Activated naive CD8-positive, alpha-beta T cell treated with anti-CD3 and anti-CD28 coated beads for 36 hours (primary cell): Measurements from ENCODE around the gene CCDC51. TPM values are rescaled to one million over a fixed set of nuclear protein-coding genes. Genes with fewer than 3 reads are reported as not detected.
A peak's percentile ranks its signal among the peaks of the same experiment; 100 is the strongest.

Experiments used
- DNase-seq: peaks from one replicate; pipeline ENCODE4 v3.0.0; 2021
- H3K27ac Mint-ChIP-seq: one replicate; pipeline ENCODE4 v1.8.0; 2022; ENCODE audit warnings: mild to moderate bottlenecking, moderate library complexity, mixed read lengths
- H3K27me3 Mint-ChIP-seq: one replicate; pipeline ENCODE4 v1.8.0; 2022; ENCODE audit warnings: mild to moderate bottlenecking, mixed read lengths
- H3K36me3 Mint-ChIP-seq: one replicate; pipeline ENCODE4 v1.8.0; 2021; ENCODE audit warnings: mild to moderate bottlenecking, mixed read lengths
- H3K4me1 Mint-ChIP-seq: one replicate; pipeline ENCODE4 v1.8.0; 2021; ENCODE audit warnings: mixed read lengths
- H3K4me3 Mint-ChIP-seq: one replicate; pipeline ENCODE4 v1.8.0; 2022; ENCODE audit warnings: mild to moderate bottlenecking, moderate library complexity, mixed read lengths
- H3K9me3 Mint-ChIP-seq: one replicate; pipeline ENCODE4 v1.8.0; 2022; ENCODE audit warnings: mixed read lengths
- total RNA-seq, 2 experiments: library from RNA; stranded (reverse); gene quantifications; one replicate each; pipeline ENCODE4 v1.2.3, GENCODE V29; 2021

The CCDC51 gene
- total RNA-seq, 2 experiments from 2014 or later = 28.2 to 29.5 TPM

DNA sequence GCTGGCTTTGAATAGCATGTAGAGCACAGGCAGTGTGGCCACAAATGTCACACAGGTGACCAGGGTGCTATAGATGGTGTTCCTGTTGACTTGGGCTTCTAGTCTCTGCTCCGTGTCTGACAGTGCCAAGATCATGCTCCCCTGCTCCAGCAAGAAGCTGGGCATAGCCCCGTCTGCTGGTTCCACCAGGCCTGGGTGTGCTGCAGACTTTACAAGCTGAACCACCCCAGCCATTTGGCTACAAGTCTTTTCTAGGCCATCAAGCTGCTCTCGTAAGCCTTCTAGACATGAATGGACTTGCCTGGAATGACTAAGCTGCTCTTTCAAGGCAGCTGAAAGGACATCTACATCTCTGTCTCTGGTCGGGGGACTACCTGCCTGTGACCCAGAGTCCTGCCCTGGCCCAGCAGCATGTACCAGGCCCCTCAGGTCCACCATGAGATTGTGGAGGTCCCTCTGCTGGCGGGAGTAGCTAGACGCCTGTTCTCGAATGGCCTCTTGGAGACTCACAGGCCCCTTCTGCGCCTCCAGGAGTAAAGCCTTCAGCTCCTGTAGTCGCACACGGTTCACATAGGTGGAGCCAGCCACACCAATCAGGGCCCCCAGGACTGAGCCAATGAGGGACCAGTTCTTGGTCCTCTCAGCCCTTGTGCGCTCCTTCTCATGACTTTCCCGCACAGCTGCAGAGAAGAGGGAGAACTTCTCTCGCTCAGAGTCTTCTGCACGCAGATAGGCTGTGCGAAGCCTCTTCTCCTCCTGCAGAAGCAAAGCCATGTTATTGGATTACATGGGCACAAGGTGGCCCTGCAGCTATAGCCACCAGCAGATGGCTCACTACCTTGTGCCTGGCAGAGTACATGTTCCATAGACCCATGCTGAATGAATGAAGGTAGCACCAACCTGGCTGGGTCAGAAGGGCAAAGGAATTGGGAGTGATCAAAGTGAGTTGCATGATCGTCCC lies 7.2 kb downstream of the CCDC51 start:
- Mint-ChIP-seq H3K9me3 (no peaks in the 10 kb centered on the region), H3K27me3 (peaks cover 7% of the 10 kb centered on the region), H3K4me1 (peaks cover 9% of the 10 kb centered on the region), H3K27ac (no peak overlapping the region), H3K36me3 (peaks cover 11% of the 10 kb centered on the region), H3K4me3 (no peak overlapping the region)
- no peak for DNase-seq

DNA sequence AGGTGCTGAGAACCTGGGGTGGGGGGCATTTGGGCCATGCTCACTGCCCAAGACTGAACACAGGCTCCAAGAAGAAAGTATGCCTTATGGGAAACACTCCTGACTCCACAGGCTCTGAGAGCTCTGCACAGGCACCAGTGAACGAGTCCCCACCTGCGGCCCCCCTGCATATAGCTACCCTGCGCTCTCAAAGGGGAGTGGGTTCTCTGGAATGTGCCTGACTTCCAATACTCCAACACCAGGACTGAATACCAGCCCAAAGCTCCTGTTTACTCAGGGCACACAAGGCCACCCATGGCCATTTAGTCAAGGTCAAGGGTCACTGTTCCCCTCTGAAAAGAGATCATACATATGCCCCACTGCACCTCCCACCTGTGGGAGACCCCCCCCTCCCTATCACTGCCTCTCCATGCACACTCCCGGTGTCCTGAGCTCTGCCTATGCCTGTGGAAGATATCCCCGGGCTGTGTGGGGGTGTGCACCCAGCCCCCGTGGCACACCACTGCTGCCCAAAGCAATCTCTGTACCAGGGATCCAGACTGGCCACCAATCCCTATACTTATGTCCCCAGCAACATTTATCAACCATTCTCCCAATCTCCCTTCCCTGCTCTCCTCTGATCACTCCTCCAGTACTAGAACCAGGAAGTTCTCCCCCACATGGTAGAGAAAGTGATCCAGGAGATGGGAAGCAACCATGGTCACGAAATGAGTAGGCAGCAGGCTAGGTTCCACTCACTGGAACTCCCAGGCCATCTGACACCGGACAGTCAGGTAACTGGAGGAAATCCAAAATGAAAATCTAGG lies 8.5 kb downstream of the CCDC51 start:
- peaks cover 11% of the 10 kb centered on the region for H3K36me3 Mint-ChIP-seq
- H3K27me3 Mint-ChIP-seq = peaks cover 7% of the 10 kb centered on the region
- H3K9me3 Mint-ChIP-seq = no peaks in the 10 kb centered on the region
- no peak for DNase-seq
- peaks cover 9% of the 10 kb centered on the region for H3K4me1 Mint-ChIP-seq
- H3K4me3 Mint-ChIP-seq = peak overlapping the region; percentile 11
- no peak overlapping the region for H3K27ac Mint-ChIP-seq

DNA sequence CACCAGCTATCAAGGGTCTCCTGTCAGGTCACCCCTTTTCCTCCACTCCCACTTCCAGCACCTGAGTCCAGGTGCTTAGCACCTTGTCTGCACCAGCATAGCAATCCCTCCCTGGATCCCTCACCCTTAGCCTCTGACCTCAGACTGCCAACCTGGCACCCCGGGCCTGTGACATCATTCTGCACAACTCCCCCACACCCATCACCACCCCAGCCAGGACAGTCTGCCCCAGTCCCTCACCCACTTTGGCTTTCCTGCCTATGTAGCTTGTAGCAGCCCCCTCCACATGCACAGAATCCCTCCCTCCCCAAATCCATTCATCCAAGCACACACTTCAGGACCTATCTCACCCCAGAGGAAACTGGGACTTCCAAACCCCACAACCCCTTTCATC lies 9.2 kb downstream of the CCDC51 start:
- Mint-ChIP-seq H3K4me3 (peak overlapping the region; percentile 11), H3K36me3 (peaks cover 11% of the 10 kb centered on the region), H3K27ac (no peak overlapping the region), H3K9me3 (no peaks in the 10 kb centered on the region), H3K4me1 (peaks cover 9% of the 10 kb centered on the region), H3K27me3 (peaks cover 7% of the 10 kb centered on the region)
- DNase-seq = no peak

DNA sequence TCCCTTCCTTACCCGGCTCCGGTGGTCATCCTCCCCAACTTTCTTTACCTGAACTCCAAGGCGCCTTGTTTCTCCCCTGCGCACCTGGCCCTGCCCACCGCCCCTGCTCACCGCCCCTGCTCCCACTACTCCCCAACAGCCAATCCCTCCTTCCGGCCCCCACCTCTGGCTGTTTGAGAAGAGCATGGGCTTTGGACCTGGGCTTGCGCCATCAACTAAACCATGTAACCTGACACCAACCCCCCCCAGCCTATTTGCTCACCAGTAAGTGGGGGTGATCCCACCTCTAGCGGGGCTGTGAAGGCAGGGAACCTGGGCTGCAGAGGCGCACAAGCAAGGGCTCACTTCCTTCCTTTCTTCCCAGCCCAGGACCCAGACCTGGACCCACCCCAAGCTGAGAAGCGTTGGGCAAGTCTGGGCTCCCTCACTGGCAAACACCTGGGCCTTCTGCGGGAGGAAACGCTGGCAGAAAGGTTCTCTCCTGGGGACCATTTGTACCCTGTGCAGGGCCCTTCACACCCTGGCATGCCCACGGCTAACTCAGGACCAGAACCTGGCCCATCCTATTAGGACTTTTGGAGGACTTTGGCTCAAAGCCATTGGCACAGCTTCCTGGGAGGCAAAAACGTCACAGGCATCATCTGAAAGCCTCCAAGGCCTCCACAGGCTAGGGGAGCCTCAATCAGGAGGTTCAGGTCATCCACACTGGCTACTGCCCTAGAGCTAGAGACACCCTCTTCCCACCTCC lies 9.8 kb downstream of the CCDC51 start, which contains the start of gene PLXNB1:
Gene PLXNB1, minus strand, starts transcription at position 127 of the 748 bp plus-strand sequence. CDS start 5,475 bp downstream, outside the sequence.
- DNase-seq = peak; percentile 16
- peaks cover 9% of the 10 kb centered on the region for H3K4me1 Mint-ChIP-seq
- H3K4me3 Mint-ChIP-seq = peak within 1 kb of the TSS; percentile 79
- no peak within 1 kb of the TSS for H3K27ac Mint-ChIP-seq
- peaks cover 8% of the 10 kb centered on the region for H3K36me3 Mint-ChIP-seq
- no peaks in the 10 kb centered on the region for H3K9me3 Mint-ChIP-seq
- peaks cover 7% of the 10 kb centered on the region for H3K27me3 Mint-ChIP-seq

DNA sequence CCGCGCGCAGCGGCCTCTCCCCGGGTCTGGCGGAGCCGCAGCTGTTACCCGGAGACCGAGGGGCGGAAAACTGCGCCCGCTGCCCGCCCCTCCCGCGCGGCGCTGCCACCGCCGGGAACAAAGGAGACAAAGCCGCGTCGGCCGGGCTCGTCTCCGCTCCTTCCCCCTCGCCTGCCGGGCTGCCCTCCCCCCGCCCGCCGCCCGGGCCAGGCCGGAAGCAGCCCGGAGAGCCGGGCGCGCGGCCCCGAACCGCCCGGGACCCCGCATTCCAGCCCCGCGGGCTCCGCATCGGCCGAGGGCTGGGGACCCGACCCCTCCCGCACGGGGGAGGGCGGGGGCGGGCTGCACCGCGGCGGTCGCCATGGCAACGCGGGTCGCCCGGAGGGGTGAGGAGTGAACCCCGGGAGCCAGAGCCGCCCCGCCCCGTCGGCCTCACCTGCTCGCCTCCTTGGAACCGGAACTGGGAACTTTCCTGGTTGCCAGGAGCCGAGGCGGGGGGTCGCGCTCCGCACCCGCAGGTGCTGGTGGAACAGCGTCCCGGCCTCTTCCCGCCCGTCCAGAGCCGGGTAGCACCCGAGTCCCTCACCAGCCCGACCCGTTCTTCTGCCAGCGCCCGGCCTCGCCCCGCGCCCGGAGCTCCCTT lies 10.5 kb downstream of the CCDC51 start:
- DNase-seq = peak; percentile 71
- Mint-ChIP-seq H3K27ac (no peak overlapping the region), H3K4me1 (peaks cover 9% of the 10 kb centered on the region), H3K27me3 (peaks cover 7% of the 10 kb centered on the region), H3K36me3 (peaks cover 8% of the 10 kb centered on the region), H3K4me3 (peak overlapping the region; percentile 79), H3K9me3 (no peaks in the 10 kb centered on the region)

DNA sequence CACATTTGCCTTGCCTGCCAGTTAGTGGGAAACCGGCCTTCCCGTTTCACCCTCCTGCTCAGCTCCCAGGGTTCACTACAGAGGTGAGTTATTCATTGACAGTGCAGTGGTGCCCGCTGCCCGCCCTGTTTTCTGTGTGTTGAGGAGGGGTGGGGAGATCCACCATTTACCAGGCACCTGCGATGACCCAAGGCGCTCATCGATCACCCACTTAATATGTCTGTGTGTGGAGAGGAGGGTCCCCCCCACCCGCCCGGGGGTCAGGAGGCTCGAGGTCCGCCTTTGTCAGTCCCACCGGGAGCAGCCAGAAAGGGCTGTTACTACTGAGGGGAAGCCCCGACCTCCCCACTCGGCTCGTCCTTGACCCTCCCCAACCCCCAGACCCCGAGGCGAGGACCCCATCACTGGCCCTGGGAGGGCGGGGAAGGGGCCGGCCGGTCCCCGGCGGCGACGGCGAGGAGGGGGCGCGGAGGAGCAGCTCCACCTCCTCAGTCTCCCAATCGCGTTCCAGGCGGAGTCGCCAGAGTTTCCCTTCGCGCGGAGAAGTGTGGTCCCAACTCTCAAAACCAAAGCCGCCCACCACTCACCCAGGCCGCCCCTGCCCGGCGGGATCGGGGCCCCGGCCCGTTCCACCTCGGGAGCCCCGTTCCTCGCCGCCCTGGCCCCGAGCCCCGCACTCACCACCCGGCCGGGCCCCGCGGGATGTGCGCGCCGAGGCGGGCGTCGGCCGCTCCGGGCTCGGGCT lies 11.2 kb downstream of the CCDC51 start:
- Mint-ChIP-seq H3K36me3 (peaks cover 8% of the 10 kb centered on the region), H3K4me1 (peaks cover 9% of the 10 kb centered on the region), H3K27me3 (peaks cover 7% of the 10 kb centered on the region), H3K9me3 (no peaks in the 10 kb centered on the region), H3K4me3 (no peak overlapping the region), H3K27ac (no peak overlapping the region)
- no peak for DNase-seq

DNA sequence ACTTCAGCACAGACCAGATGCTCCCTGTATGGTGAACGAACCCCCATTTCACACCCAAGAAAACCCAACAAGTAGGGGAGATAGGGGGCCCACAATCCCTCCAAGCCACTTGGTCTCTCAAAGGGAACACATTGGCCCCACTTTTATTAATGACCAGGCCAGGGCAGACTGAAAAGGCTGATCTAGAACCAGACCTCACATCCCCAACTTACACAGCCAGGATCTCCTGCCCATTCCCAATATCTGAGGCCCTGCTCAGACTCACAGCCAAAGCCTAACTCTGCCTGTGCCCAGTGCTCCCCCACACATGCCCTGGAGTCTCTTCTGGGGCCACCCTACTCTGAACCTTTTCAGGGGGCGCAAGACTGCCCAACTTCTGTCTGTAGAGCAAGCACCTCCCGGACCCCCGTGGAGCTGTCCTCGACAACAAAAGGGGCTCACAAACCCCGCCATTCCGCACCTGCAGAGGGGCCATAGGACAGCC lies 11.8 kb downstream of the CCDC51 start:
- Mint-ChIP-seq H3K36me3 (peaks cover 8% of the 10 kb centered on the region), H3K27ac (no peak overlapping the region), H3K9me3 (no peaks in the 10 kb centered on the region), H3K27me3 (peaks cover 7% of the 10 kb centered on the region), H3K4me1 (peaks cover 9% of the 10 kb centered on the region), H3K4me3 (no peak overlapping the region)
- no peak for DNase-seq

DNA sequence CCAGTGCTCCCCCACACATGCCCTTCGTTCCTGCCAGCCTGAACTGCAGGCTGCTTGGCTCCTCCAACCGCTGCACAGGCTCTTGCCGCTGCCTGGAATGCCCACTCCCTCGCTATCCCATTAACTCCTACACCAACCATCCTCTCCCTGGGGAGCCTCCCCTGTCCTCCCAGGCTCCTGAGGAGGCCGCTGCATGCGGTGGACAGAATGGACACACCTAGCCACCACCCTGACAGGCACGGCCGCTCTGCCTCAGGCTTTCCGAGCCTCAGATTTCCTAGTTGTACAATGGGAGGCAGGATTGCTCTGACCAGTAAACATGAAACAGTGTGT lies 12.3 kb downstream of the CCDC51 start:
- no peak for DNase-seq
- Mint-ChIP-seq H3K4me1 (peaks cover 9% of the 10 kb centered on the region), H3K27me3 (peaks cover 7% of the 10 kb centered on the region), H3K27ac (no peak overlapping the region), H3K4me3 (no peak overlapping the region), H3K9me3 (no peaks in the 10 kb centered on the region), H3K36me3 (peaks cover 8% of the 10 kb centered on the region)

DNA sequence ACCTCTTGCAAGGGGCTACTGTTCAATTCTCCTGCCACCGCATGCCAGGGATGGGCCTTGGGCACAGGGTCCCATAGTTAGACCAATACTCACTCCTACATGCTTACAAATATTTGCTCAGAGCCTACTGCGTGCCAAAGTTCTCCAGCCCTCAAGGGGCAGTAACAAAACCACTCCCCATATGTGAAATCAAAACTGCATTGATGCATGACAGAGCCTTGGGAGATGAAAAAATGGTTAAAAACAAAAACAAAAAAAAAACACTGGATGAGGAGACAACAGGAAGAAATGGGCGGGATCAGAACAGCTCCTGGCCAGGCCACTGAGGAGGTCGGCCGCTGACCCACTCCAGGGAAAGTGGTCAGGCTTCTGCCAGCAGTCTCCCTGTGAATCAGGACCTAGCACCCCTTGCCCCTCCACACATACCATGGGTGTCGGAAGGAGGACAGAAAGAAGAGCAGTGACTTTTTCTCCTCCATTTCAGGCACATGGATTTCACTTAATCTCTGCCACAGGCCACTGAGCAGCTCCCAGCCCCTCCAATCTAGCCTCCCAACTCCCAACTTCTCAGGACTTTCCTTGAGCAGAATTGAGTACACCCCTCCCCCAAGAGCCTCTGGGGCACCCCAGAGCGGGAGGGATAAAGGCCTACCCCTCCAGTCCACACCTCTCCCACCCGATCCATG lies 12.8 kb downstream of the CCDC51 start:
- Mint-ChIP-seq H3K4me3 (no peak overlapping the region), H3K27ac (no peak overlapping the region), H3K27me3 (peaks cover 7% of the 10 kb centered on the region), H3K36me3 (peaks cover 8% of the 10 kb centered on the region), H3K9me3 (no peaks in the 10 kb centered on the region), H3K4me1 (peaks cover 9% of the 10 kb centered on the region)
- no peak for DNase-seq

DNA sequence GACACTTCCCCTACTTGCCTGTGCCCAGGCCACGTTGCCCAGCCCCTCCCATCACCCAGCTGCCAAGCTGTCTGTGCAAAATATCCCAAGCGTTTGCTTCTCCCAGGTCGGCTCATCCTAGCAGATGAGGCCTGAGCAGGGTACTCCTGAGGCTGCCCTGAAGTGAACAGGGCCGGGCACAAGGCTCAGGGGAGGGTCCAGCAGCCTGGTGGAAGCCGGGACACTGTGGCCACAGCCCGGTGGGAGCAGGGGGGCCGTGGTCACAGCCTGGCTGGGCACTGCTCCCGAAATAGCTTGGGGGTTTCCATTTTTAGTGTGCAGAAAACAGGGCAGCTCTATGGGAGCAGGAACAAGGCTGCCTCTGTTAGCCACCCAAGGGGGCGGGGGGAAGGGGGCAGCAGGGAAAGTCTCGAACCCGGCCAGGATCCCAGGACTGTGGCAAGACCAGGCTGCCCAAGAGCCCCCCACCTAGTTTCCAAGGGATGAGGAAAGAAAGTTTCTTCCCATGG lies 13.5 kb downstream of the CCDC51 start:
- peaks cover 7% of the 10 kb centered on the region for H3K27me3 Mint-ChIP-seq
- no peak overlapping the region for H3K27ac Mint-ChIP-seq
- H3K4me3 Mint-ChIP-seq = no peak overlapping the region
- H3K36me3 Mint-ChIP-seq = peaks cover 6% of the 10 kb centered on the region
- H3K9me3 Mint-ChIP-seq = no peaks in the 10 kb centered on the region
- DNase-seq = no peak
- peaks cover 9% of the 10 kb centered on the region for H3K4me1 Mint-ChIP-seq

DNA sequence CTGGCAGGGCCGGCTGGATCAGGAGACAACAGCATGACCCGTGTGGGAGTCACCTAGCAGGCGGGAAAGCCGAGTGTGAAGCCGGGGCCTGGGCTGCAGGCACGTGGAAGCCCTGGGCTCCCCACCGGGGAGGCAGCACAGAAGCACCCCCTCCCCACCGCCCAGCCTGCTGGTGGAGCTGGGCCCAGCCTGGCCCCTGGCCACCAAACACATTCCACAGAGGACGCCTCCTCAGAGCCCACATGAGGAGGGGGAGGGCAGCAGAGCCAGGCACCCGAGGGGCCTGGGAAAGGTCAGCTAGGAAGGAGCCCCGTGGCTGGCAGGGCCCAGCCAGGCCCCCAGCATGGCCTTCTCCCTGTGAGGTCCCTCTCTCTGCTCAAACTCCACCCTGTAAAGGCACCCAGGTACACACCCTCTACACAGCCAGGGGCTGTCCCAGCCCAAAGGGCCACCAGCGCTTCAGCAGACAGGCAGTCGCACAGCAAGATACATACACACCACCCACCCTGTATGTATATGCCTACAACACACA lies 14.6 kb downstream of the CCDC51 start:
- Mint-ChIP-seq H3K36me3 (no peaks in the 10 kb centered on the region), H3K4me3 (no peak overlapping the region), H3K4me1 (peaks cover 6% of the 10 kb centered on the region), H3K9me3 (no peaks in the 10 kb centered on the region), H3K27me3 (peaks cover 7% of the 10 kb centered on the region), H3K27ac (no peak overlapping the region)
- DNase-seq = no peak

DNA sequence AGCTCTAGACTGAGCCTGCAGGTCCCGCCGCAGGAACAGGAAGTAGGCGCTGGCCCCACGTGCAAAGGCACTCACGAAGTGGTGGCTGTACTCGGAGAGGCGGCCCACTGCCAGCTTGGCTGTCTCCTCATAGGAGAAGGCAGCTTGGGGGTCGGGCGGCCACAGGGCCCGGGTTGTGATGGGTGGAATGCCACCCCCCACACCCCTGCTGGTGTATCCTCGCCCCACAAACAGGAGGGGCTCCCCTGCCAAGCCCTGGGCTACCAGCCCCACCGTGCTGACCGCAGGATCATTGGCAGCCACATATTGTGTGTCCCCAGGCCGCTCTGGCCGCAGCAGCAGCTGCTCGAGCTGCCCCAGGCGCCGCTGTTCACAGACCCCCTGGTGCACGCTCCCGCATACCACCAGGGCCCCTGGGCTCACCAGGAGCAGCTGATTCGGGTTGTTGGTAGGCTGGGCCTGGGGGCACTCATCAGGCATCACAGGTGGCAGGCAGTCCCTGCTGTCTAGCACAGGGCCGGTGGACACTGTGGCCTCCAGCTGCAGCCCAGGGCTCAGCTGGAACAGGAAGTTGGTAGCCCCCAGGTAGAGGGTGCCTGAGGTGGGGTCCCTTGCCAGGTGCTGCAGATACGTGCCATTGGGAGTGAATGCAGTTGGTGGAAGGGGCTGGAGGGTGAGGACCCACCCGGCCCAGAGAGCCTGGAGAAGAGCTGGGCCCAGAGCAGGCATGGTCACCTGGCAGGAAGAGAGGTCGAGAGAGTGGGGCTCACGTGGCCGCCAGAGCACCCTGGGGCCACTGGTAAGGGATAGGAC lies 15.8 kb downstream of the CCDC51 start:
- no peaks in the 10 kb centered on the region for H3K4me1 Mint-ChIP-seq
- no peak for DNase-seq
- H3K4me3 Mint-ChIP-seq = no peak overlapping the region
- no peak overlapping the region for H3K27ac Mint-ChIP-seq
- H3K36me3 Mint-ChIP-seq = no peaks in the 10 kb centered on the region
- peaks cover 7% of the 10 kb centered on the region for H3K27me3 Mint-ChIP-seq
- no peaks in the 10 kb centered on the region for H3K9me3 Mint-ChIP-seq
